C4-2B (cell line): ENCODE results near the gene OMP.

Source experiments
- H3K27ac ChIP-seq: fragments of 450-650 bp; 2 replicates; pipeline ENCODE4 v1.5.1; 2017
- CTCF ChIP-seq: fragments of 450-650 bp; conservative IDR thresholded peaks from 2 replicates; pipeline ENCODE4 v1.5.1; 2017; ENCODE audit warnings: mild to moderate bottlenecking
- ZFX ChIP-seq: fragments of 450-650 bp; IDR thresholded peaks from 2 replicates; pipeline ENCODE4 v1.6.1; 2017

OMP gene

GRCh38 chr11:77103319-77103718 is 679 bp downstream of the OMP start:
- TF ChIP-seq ZFX (no peak), CTCF (no peak)
- no peak overlapping the region for H3K27ac ChIP-seq

- TF ChIP-seq CTCF (no peak), ZFX (no peak)
- H3K27ac ChIP-seq = no peak overlapping the region
Measured at GRCh38 chr11:77104727-77105126, 2.1 kb downstream of the OMP start.

- H3K27ac ChIP-seq = no peak overlapping the region
- TF ChIP-seq CTCF (no peak), ZFX (no peak)
Measured at GRCh38 chr11:77106321-77106720, 3.7 kb downstream of the OMP start.

- no peak overlapping the region for H3K27ac ChIP-seq
- TF ChIP-seq CTCF = no peak
Measured at GRCh38 chr11:77106759-77107158, 4.1 kb downstream of the OMP start.

- H3K27ac ChIP-seq = no peak overlapping the region
- no peak for TF ChIP-seq CTCF
- no peak for TF ChIP-seq ZFX
Measured at GRCh38 chr11:77107950-77108349, 5.3 kb downstream of the OMP start.

GRCh38 chr11:77108436-77108835 is 5.8 kb downstream of the OMP start:
- TF ChIP-seq CTCF (no peak), ZFX (no peak)
- H3K27ac ChIP-seq = no peak overlapping the region

- H3K27ac ChIP-seq = no peak overlapping the region
- TF ChIP-seq CTCF (no peak), ZFX (no peak)
Measured at GRCh38 chr11:77109236-77110019, 6.8 kb downstream of the OMP start.
